Posterior vena cava (tissue), 2 donors: ENCODE data around the gene ARV1. TPM values are rescaled to one million over a fixed set of nuclear protein-coding genes. Genes with fewer than 3 reads are reported as not detected.

Experiments used
- DNase-seq: peaks from one replicate; pipeline ENCODE4 v3.0.0-alpha.2; 2020; ENCODE audit warnings: low spot score
- intact Hi-C, 2 donors: fragments of 100-400 bp; cut with DNase I; formaldehyde crosslinking; loops; one replicate each; pipeline versions ENCODE4 v1.14.1 to v1.14.2; 2022 to 2023
- long read RNA-seq, 2 donors: library from polyadenylated mRNA; unstranded; transcript quantifications; one replicate each; pipeline ENCODE4 v2.0.0, GENCODE V29; 2020 to 2021
- total RNA-seq, 2 donors: library from RNA; stranded (reverse); fragmentation: NEBNext Ultra II Directional; extraction: Animal tissue kit (Norgen Biotek cat#: 25700); gene quantifications; one replicate each; pipeline ENCODE4 v1.2.1, GENCODE V29; 2021
- donor health status: DM: yes; HTN: yes; CAD: no.
- donor health status: DM: yes; HTN: yes; CAD: no.

Gene ARV1
- 10 to 100 TPM; 11.7 to 13.2 TPM for total RNA-seq
- long read RNA-seq, donor 1, transcript ARV1-201 (6 exons, 1,335 nt), result major isoform, 6 of 6 reads
- long read RNA-seq, donor 1, partial matches to known transcripts, result 0 of 6 reads
- long read RNA-seq, donor 1, other reads (novel, unspliced or antisense), result 0 of 6 reads
- long read RNA-seq, donor 2, transcript ARV1-201 (6 exons, 1,335 nt), result major isoform, 17 of 23 reads
- long read RNA-seq, donor 2, partial matches to known transcripts, result 1 of 23 reads
- long read RNA-seq, donor 2, other reads (novel, unspliced or antisense), result 3 of 23 reads

- intact Hi-C loops, result no loop called here
Measured at GRCh38 chr1:230978491-230979388, at the start of gene ARV1, which contains the start of gene TTC13. Gene ARV1, plus strand, starts transcription at chr1:230979094. Its CDS starts 12 bp downstream, at chr1:230979106. Gene TTC13, minus strand, starts transcription at chr1:230978861. Its CDS starts 31 bp downstream, at chr1:230978830.

GRCh38 chr1:230930986-230931385 is 47.9 kb upstream of the ARV1 start:
- intact Hi-C loops, result loop anchor here in 1 of 2 donors (10.0 kb wide), 1 partner anchor 284 kb away; no protein-coding TSS in a partner anchor
- DNase-seq, result no peak

More at GRCh38 chr1:230978491-230979388, at the start of gene ARV1, which contains the start of gene TTC13:
- DNase-seq, result peak; percentile 99

- intact Hi-C loops, result loop anchor here in 1 of 2 donors (10.0 kb wide), 1 partner anchor 279 kb away; no protein-coding TSS in a partner anchor
- DNase-seq, result peak; percentile 38
Measured at GRCh38 chr1:230935852-230936251, 43.0 kb upstream of the ARV1 start.

DNA sequence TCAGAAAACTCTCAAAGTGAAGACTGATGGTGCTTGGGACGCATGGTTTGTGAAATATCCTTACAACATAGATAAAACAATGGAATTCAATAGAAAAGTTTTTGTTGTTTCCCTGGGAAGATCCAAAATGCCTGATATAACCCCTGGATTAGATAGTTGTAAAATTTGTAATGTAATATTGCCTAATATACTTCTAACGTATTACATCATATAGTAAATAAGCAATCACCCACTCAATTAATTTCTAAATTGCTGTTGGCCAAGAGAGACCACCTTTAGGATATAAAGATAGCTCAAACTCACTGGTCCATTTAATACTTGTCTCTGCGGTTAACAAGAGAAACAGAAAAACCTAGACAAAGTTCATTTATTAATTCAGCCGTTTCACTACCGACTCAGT is 42.4 kb upstream of the ARV1 start:
- no peak for DNase-seq
- intact Hi-C loops, result loop anchor here in 1 of 2 donors (10.0 kb wide), 1 partner anchor 278 kb away; no protein-coding TSS in a partner anchor

- intact Hi-C loops, result loop anchor here in 1 of 2 donors (10.0 kb wide), 1 partner anchor 277 kb away; no protein-coding TSS in a partner anchor
- no peak for DNase-seq
Measured at GRCh38 chr1:230937371-230937770, 41.5 kb upstream of the ARV1 start.

- DNase-seq, result no peak
- intact Hi-C loops, result loop anchor here in 1 of 2 donors (10.0 kb wide), 1 partner anchor 276 kb away; no protein-coding TSS in a partner anchor
Measured at GRCh38 chr1:230938924-230939368, 39.9 kb upstream of the ARV1 start.

GRCh38 chr1:230939806-230940489 is 38.9 kb upstream of the ARV1 start:
- intact Hi-C loops, result loop anchor here in 1 of 2 donors (10.0 kb wide), 1 partner anchor 275 kb away; no protein-coding TSS in a partner anchor
- no peak for DNase-seq

DNA sequence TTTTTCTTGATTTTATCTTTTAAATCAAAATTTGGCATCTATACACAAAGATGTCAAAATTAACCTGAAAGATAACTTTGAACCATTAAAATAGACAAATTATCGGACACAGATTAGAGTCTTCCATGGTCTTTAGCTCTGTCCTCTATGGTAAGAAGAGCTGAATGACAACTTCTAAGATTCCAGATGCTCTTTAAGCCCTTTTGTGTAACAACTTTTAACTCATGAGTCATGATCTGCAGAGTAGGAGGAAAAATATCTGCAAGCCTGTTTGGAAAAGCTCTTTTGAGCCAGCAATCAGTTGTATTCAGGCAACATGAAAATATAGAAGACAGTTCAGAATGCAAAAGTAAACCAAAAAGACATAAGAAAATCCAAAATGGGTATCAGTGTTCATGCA is 38.0 kb upstream of the ARV1 start:
- DNase-seq, result no peak
- intact Hi-C loops, result no loop called here

- intact Hi-C loops, result no loop called here
- DNase-seq, result no peak
Measured at GRCh38 chr1:230943048-230943593, 35.8 kb upstream of the ARV1 start.

- intact Hi-C loops, result no loop called here
- DNase-seq, result no peak
Measured at GRCh38 chr1:230948301-230948700, 30.6 kb upstream of the ARV1 start.

DNA sequence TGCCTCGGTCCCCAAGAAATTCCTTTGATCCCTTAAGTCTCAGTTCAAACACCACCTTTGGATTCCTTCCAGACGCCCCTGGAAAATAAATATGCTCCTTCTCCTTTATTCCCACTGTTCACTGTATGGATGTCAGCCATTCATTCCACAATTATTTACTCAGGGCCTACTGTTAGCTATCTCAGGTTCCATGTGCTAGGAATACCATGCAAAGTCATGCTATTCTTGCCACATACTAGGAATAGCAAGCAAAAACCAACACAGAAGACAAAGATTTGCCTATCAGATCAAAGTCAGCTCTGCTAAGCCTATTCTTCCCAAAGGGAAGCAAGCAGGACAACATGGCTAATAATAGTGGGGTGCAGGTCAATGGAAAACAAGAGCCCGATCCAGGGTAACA is 30.0 kb upstream of the ARV1 start:
- DNase-seq, result no peak
- intact Hi-C loops, result loop anchor here in 1 of 2 donors (1.0 kb wide), 1 partner anchor 33 kb away; no protein-coding TSS in a partner anchor

DNA sequence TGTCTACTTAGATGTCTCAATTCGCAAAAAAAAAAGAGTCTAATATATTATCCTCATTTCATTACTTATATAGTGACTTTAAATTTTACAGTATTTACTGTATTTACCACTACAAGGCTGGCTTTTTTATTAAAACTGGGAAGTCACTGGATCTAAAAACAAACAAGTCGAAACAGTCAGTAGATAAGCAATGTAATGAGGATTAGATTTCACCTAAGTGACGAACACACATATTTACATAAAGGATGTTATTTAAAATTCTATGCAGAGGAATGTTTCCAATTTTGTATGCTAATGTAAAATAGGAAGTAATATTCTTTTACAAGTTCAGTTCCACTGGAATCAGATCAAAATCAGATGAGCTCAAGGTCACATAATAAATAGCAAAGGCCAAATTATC is 28.5 kb upstream of the ARV1 start:
- intact Hi-C loops, result no loop called here
- no peak for DNase-seq

GRCh38 chr1:230957580-230957989 is 21.3 kb upstream of the ARV1 start:
- no peak for DNase-seq
- intact Hi-C loops, result no loop called here

GRCh38 chr1:230958370-230958769 is 20.5 kb upstream of the ARV1 start:
- intact Hi-C loops, result no loop called here
- DNase-seq, result no peak

DNA sequence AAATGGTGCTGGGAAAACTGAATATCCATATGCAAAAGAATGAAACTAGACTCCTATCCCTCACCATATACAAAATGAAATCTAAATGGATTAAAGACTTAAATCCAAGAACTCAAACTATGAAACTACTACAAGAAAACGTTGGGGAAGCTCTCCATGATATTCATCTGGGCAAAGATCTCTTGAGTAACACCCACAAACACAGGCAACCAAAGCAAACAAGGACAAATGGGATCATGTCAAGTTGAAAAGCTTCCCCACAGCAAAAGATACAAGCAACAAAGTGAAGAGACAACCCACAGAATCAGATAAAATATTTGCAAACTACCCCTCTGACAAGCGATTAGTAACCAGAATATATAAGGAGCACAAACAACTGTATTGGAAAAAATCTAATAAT is 14.0 kb upstream of the ARV1 start:
- intact Hi-C loops, result no loop called here

DNA sequence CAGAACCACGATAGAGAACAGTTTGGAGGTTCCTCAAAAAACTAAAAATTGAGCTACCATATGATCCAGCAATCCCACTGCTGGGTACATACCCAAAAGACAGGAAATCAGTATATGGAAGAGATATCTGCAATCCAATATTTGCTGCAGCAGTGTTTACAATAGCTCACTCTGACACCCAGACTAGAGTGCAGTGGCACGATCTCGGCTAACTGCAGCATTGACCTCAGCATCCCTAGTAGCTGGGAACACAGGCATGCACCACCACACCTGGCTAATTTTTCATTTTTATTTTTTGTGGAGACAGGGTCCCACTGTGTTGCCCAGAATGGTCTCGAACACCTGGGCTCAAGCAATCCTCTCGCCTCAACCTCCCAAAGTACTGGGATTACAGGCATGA is 13.4 kb upstream of the ARV1 start:
- intact Hi-C loops, result no loop called here

More for the DNA sequence above, 14.0 kb upstream of the ARV1 start:
- DNase-seq, result no peak

DNA sequence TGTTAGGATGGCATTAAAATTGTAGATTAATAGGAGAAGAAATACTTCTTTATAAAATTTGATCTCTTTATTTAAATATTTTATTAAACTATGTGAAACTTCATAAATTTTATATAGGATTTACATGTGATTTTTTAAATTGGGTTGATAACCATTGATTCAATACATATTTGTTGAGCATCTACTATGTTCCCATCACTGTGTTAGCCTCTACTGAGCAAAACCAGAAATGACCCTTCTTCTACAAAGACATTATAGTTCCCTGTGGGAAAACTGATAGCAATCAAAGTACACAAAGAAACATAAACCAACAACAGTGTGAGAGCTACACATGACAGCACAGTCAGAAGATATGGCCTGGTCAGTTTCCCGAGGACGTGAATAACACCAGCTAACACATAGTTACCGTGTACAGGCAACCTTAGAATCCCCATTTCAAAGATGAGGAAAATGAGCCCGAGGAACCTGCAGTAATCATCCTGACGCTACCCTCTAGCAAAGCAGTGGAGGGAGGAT is 12.5 kb upstream of the ARV1 start:
- intact Hi-C loops, result no loop called here
- no peak for DNase-seq

More for the DNA sequence above, 13.4 kb upstream of the ARV1 start:
- no peak for DNase-seq

DNA sequence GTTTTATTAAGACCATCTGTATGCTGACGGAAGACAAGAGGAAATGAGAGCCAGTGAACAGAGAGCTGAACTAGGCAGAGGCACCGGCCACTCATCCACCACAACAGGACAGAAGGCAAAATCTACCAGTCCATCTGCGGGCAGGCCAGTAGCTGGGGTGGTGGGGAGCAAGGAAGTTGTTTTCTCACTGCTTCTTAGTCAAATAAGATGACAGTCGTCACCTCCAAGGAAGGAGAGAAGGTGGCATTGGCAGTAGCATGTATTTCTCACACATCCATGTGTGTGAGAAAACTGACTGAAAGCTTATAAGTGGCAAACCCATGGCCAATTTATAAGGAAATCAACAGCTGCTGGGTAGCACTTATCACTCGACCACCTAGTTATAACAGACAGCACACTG is 8.5 kb upstream of the ARV1 start:
- intact Hi-C loops, result loop anchor here in 1 of 2 donors (5.0 kb wide), 1 partner anchor 583 kb away; no protein-coding TSS in a partner anchor
- DNase-seq, result no peak
